GM18861 (cell line): ENCODE data around the gene TPR.

Experiments used
- ATAC-seq: cut with Tn5 transposase; IDR thresholded peaks from one replicate; pipeline ENCODE4 v1.9.1; 2021; ENCODE audit not compliant: unreplicated experiment

The TPR gene

GRCh38 chr1:186291271-186291670, 83.8 kb downstream of the TPR start:
- ATAC-seq, result no peak

DNA sequence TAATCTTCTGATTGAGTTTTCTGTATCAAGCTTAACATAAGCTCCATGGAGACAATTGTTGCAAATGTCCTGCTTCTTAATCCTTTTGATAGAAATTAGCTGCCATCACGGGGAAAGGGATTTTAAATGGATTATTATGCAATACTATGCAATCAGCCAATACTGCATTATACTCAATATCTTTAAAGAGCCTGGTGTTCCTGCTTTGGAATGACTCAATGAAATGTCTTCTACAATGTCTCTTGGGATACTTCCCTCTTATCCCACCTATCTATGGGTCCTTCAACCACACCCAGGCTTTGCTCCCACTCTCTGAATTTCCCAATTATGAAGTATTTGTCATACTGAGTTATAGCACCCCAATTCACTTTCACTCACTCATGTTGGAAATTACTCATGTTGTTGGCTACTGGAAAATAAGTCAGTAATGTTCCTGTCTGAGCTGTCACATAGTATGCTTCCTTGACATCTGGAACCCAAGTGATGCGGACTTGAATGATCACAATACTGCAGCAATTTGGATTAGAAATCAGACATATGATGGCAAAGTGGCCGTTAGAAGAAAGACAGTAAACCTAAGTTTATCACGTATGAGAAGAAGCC, 85.0 kb downstream of the TPR start:
- ATAC-seq, result no peak

DNA sequence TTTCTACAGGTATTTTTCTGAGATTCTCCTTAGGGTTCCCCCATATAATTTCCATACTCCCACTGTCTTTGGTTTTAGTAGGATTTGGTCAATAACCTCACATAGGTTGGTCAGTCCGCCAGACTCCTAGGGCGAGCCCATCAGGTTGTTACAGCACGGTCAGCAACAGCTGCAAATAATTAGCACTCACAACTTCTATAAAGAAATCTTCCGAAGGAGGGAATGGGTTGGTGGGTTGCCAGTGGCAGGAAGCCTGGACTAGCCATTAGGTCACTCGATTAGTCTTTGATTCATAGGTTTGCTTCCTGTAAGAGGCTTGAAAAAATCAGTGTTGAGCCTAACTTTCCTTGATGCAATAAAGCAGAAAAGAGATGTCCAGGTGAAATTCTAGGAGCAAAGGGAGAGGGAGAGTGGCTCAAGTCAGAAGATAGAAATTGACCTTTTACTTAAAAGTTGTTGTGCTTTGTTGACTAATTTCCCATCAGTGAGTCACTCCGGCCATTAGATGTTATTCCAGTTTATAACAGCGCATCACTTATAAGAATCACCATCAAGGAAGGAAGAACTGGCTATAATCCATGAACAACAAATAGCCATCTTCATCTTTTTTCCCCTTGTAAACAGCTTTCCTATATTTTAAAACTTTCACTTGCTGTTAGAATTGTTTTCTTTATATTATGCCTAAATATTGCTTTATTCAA, 88.3 kb downstream of the TPR start:
- ATAC-seq, result no peak

- ATAC-seq, result no peak
Observed at GRCh38 chr1:186283374-186283773, 91.7 kb downstream of the TPR start.

DNA sequence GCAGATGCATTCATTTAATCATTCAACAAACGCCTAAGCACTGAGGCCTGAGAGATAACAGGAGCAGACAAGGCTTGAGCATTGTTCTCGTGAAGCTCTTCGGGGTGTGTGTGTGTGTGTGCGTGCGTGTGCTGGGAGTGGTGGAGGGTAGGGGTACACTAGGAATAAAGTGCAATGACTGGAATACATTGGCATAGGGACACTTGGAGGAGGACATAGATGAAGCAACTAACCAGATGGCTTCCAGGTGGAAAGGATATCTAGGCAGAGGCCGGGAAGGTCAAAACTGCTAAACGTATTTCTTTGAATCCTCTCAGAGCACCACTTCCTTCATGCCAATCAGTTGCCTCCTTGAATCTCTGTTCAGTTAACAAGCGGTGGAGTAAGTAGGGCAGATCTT, 92.6 kb downstream of the TPR start:
- no peak for ATAC-seq

DNA sequence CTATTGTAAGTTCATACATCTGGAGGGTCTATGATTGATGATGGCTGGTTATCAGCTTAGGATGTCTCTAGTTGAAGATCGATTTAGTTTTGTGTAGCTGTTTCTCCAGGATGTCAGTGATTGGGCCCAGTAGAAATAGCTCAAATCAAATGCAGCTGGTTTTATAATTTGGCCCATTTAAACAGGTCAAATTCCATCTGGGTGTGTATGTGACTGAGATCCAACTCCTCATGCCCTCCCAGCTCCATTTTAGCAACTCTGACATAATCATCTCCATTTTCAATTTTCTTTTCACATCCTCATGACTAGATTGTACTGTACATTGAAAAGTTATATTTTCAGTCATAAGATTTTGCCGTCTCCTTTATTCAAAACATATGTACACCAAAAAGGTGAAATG, 99.2 kb downstream of the TPR start:
- no peak for ATAC-seq

- ATAC-seq, result no peak
Observed at GRCh38 chr1:186272486-186272885, 102.6 kb downstream of the TPR start.

DNA sequence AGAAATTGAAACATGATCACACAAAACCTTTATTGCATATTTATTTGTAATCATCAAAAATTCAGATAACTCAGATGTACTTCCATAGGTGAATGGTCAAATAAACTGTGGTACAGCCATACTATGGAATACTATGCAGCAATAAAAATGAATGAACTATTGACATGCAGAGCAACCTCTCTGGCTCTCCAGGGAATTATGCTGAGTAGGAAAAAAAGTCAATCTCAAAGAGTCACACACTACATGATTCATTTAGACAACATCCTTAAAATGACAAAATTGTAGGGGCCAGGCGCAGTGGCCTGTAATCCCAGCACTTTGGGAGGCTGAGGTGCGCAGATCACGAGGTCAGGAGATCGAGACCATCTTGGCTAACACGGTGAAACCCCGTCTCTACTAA, 104.0 kb downstream of the TPR start:
- no peak for ATAC-seq
